Caki2 (cell line): ENCODE measurements around the gene CACNA1C. TPM values are rescaled to one million over a fixed set of nuclear protein-coding genes. Genes with fewer than 3 reads are reported as not detected.

Experiments used
- DNase-seq: peaks from one replicate; pipeline ENCODE4 v3.0.0-alpha.2; 2015; ENCODE audit warnings: low read depth
- in situ Hi-C: cut with HindIII; loops from 2 replicates; pipeline ENCODE4 v1.10.0; 2016; ENCODE audit warnings: low sequenced_read_pairs, low pct_unique_long_range_greater_than_20kb, mixed read lengths
- total RNA-seq: library from RNA; depleted of rRNA; stranded (reverse); fragments of >200 nt; shearing (Covaris generic); gene quantifications from 2 replicates; pipeline ENCODE4 v1.2.3, GENCODE V29; 2014; ENCODE audit warnings: low replicate concordance

Gene CACNA1C
- total RNA-seq, 1 experiment from 2014 or later = 1.2 TPM

DNA sequence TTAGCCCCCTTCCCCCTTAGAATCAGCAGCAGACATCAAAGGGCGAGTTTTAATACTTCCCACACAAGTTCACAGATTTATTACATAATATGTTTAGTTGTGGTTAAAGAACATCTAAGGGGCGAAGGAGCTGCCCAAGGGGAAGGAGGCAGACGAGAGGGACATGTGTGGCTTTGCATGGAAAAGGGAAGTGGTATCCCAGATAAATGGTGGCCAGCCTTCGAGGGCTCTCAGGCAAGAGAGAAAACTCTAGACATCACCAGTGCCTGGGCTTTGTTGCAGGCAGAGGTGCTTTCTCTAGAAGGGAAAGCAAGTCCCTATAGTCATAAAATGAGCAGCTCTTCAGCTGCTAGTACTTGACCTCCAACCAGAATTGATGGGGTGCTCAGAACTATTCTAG is 121.2 kb downstream of the CACNA1C start:
- in situ Hi-C loops = no loop called here
- no peak for DNase-seq

- no peak for DNase-seq
- in situ Hi-C loops = no loop called here
These were observed 124.2 kb downstream of the CACNA1C start for GRCh38 chr12:2177003-2177402.

DNA sequence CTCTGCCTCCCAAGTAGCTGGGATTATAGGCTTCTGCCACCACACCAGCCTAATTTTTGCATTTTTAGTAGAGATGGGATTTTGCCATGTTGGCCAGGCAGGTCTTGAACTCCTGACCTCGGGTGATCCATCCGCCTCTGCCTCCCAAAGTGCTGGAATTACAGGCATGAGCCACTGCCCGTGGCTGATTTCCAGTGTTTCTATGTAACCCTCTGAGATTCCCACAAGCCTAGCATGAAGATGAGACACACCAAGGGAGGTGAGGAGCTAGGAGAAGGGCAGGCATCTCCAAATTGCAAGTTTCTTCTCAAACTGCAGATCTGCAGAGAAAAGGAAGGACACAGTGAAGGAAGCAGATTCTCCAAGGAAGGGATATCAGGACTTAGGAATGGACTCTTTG is 125.0 kb downstream of the CACNA1C start:
- DNase-seq = no peak
- in situ Hi-C loops = no loop called here

DNA sequence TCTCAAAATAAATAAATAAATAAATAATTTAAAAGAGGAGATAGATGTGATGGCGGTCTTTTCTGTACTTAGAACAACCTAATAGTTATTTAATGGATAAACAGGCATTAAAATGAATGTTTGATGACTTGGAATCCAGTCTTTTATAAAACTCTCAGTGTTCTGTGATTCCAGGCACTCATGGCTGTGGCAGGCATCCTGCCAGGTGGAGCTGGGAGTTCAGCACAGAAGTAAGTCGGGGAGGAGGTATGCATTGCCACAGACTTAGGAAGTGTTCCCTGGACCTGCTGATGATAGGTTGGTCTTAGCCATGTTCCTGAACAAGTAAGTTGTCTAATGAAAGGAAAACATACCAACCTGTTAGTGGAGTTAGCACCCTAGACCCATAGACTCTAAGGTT is 126.3 kb downstream of the CACNA1C start:
- DNase-seq = no peak
- in situ Hi-C loops = no loop called here

DNA sequence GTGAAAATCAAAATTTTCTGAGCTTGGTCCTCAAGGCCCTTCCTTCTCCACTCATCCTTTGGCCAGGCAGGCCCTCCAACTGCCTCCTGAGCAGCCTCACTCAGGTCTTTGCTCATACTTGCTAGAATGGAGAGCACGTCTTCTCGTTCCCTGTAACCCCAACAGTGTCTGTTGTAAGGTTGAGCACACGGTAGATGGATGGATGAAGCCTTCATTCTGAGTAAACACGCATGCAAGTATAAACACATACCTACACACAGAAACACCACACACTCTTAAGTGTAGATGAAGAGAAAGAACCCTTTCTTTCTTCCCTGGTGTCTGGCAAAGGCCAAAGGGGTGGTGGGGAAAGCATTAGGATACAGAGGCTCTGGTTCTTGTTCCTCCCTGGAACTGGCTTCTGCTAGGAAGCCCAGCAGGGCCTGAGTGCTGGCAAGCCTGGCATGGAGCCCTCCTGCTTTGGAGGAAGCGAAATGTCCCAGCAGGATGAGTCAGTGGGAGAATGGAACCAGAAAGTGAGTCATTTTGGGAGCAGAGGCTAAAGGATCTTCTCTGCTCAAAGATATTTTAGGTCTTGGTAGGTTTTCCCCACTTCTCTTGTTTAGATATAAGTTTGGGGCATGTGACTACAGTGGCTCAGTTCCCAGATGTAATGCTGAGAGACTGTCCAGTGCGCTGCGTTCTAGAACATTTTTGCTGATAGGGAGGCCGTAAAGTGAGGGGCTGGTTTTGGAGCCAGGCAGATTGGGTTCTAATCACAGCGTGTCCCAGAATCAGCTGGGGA is 127.4 kb downstream of the CACNA1C start:
- in situ Hi-C loops = no loop called here
- DNase-seq = peak; percentile 48

GRCh38 chr12:2180737-2181082 is 127.9 kb downstream of the CACNA1C start:
- in situ Hi-C loops = no loop called here
- DNase-seq = no peak

DNA sequence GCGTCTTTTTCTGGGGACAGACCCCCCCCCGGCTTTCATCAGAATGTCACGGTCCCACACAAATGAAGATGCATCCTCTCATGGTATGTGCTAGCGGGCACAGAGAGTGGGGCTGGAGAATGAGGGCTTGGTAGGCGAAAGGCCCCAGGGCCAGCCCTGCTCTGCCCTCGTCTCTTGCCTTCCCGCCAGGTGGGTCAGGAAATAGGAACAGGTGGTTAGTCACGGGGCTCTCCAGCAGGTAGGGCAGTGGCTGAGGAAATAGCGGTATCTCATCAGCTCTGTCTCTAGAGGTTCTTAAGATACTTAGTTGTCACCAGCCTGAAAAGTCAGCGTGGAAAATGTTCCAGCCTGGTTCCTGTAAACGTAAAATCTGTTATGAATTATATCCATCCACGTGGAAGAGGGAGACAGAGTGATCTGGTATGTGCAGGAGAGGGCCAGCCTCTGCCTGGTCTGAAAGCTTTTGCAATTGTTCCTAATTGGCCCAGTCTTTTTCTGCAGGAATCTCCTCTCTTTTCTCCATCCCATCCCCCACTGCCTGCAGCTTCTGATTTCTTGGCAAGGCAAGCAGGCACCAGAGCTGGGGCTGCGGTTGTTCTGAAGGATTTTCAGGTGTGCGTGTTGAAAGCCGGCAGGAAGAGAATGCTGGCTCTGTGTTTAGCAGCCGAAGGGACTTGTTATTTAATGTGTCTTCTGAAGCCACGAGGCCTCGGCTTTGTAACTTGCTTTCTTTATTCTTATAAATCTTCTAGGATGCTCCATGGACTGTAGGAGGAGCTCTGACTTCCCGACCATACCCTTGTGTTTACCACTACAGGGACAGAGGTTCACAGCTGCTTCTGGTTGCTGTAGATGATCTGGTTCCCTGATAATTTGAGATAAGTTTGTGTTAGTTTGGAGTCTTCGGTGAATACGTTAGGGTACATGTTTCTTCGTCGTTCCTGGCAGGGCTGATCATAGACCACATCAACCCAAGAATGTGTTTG is 131.1 kb downstream of the CACNA1C start:
- no peak for DNase-seq
- in situ Hi-C loops = no loop called here

GRCh38 chr12:2185751-2186341 is 133.1 kb downstream of the CACNA1C start:
- no peak for DNase-seq
- in situ Hi-C loops = no loop called here

DNA sequence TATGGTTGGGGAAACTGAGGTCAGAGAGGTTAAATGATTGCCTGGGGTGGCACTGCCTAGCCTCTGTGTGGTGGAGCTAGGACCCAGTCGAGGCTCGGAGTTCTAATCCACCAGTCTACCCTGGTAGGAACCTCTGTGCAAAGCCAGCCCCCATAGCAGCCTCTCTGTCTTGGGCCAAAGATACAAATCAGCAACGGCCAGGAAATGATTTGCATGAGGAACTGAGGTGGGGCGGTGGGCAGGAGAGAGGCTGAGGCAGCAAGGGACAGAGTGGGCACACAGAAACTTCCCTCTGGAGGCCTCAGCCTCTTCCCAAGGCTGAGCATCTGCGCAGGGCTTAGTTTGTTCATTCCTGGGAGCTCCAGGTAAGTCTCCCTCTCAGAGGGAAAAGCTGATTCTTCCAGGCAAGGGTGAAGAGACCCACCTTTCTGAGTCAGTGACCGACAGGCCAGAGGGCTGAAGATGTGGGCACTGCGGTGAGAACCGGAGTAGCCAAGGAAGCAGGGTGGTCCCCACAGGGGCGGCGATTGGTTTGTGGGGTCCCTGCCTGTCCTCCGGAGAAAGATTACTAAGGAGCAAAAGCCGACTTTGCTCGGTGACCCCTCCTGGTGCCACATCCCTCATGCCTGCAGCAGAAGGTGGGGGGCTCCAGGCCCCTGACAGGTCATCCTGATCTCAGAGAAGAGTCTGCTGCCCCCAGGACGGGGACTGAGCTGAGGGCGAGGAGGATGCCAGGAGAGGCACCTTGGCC is 134.6 kb downstream of the CACNA1C start:
- DNase-seq = no peak
- in situ Hi-C loops = no loop called here

DNA sequence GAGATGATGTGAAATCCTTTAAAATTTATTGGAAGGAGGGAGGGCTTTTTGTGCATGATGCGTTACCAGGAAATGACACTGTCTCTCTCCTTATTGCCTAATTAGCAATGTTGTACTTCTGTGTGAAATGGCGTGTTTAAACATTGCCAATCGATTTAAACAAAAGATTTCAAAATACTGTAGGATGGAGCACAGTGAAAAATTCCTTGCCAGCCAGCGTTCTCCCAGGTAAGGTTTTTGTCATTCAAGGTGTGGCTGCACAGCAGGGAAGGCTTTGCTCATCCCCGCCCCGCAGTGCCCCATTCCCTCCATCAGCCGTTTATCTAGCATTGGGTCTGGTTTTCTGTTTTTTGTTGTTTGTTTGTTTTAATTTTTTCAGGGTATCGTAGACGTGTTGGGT is 137.3 kb downstream of the CACNA1C start:
- in situ Hi-C loops = no loop called here
- no peak for DNase-seq

- in situ Hi-C loops = no loop called here
These were observed 138.2 kb downstream of the CACNA1C start for GRCh38 chr12:2190896-2191533.

DNA sequence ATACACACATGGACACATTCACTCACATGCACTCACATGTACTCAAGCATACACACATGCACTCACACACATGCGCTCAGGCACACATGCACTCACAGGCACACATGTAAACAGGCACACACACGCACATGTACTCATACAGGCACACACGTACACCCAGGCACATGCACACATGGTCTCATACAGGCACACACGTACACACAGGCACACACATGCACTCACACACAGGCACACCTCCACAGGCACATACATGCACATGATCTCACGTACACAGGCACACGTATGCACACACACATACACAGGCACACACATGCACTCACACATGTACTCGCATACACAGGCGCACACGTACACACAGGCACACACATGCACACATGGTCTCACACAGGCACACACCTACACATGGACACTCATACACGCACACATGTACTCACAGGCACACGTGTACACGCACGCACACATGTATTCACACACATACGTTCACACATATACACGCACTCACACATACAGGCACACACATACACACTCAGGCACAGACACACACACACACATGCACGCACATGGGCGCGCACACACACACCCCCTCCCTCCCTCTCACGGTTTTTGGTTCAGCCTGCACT is 138.9 kb downstream of the CACNA1C start:
- in situ Hi-C loops = no loop called here
- DNase-seq = no peak

More at GRCh38 chr12:2190896-2191533, 138.2 kb downstream of the CACNA1C start:
- DNase-seq = no peak

DNA sequence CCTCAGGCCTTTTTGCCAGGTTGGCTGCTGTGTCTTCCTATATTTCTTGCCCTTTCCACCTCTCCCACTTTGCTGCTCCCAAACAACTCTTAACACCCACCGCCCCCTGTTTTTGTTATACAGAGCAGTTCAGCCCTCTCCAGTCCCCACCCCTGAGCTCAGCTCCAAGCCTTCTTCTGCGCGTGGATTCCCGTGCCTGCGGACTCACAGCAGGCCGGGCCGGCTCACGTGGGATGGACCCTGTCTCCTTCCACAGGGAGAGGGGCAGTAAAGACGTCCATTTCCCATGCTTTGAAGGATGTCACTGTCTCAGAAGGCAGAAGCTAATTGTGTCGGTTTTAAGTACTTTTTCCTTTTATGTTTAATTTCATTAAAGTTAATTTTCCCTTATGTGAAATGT is 139.4 kb downstream of the CACNA1C start:
- in situ Hi-C loops = no loop called here

GRCh38 chr12:2194060-2194459 is 141.3 kb downstream of the CACNA1C start:
- in situ Hi-C loops = no loop called here

More for the DNA sequence above, 139.4 kb downstream of the CACNA1C start:
- DNase-seq = no peak

DNA sequence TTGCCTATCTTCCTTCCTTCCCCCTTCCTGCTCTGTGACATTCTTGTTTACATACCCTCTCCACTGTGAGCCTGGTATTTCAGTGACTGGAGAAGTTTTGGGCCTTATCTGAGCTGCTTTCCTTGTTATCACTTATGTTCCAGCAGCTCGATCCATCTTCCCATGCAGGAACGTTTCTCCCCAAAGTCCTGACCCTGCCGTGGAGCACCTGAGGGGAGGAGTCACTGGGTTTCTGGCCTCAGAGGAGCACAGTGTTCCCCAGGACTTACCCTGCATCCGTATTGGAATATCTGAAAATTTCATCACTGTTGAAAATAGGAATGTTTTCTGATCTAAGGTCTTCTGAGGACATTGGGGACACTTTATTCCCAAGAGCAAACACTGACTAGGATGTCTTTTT is 141.8 kb downstream of the CACNA1C start:
- DNase-seq = no peak
- in situ Hi-C loops = no loop called here

More at GRCh38 chr12:2194060-2194459, 141.3 kb downstream of the CACNA1C start:
- no peak for DNase-seq

GRCh38 chr12:2195085-2195484 is 142.3 kb downstream of the CACNA1C start:
- in situ Hi-C loops = no loop called here
- no peak for DNase-seq

DNA sequence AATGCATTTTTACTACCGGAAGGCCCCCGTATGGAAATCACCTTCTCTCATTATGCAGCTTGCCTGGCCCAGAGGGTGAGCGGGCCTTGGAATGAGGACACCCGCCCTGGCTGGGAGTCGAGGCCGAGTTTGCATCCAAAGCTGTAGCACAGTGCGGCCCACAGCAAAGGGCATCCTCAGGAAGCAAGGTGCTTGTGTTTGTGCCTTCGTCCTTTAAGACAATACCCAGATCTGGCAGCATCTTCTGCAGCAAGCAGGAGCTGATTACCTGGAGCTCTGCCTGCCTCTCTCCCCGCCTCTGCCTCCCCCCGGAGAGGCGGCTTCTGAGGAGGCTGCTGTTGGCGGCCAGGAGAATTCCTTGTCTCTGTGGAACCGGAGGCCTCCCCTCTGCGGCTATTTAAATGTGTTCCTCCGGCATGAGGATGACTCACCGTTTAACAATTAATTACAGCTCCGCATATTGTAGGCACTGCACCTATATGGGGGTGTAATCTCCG is 145.3 kb downstream of the CACNA1C start:
- peak; percentile 77 for DNase-seq
- in situ Hi-C loops = no loop called here
